Measurements from ENCODE around the gene CEP112.

The CEP112 gene

DNA sequence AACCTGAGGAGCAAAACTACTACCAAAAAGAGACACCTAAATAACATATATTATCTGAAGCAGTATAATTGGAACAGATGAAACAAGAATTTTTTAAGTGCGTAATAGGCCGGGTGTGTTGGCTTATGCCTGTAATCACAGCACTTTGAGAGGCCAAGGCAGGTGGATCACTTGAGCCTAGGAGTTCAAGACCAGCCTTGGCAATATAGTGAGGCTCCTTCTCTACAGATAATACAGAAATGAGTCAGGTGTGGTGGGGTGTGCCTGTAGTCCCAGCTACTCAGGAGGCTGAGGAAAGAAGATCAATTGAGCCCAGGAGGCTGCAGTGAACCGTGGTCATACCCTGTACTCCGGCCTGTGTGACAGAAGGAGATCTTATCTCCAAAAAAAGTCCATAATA is 336.3 kb downstream of the CEP112 start:
- TF ChIP-seq CTCF (conservative IDR thresholded peaks at IDR 0.05; ENCODE audit: low read depth, low read length), result no peak
- DNase-seq (ENCODE audit: low read depth), result no peak

DNA sequence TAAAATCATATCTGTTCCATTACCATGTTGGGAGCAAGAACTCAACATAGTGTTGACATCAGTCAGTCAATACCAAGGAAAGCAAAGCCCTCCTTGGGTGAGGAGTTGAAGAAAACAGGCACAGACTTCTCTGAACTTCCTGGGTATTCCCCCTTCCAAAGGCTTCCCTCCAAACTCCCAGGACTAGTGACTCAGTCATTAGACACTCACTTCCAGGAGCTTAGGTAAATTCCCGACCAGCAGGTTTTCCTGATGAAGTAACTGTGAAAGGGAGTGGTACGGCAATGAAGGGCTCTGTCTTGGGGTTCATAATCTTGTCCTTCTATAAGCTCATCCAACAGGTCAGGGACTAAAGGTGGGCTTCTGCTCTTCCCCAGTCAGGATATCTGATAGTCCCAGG is 336.7 kb downstream of the CEP112 start:
- peak; percentile 21 for DNase-seq (ENCODE audit: low read depth)
- H3K4me3 ChIP-seq (ENCODE audit: low read depth, low read length), result no peak overlapping the region

More for the DNA sequence above, 336.3 kb downstream of the CEP112 start:
- H3K4me3 ChIP-seq (ENCODE audit: low read depth, low read length), result no peak overlapping the region

GRCh38 chr17:65853816-65854215 is 338.1 kb downstream of the CEP112 start:
- no peak for TF ChIP-seq CTCF (conservative IDR thresholded peaks at IDR 0.05; ENCODE audit: low read depth, low read length)
- DNase-seq (ENCODE audit: low read depth), result no peak
- H3K4me3 ChIP-seq (ENCODE audit: low read depth, low read length), result no peak overlapping the region

More for the DNA sequence above, 336.7 kb downstream of the CEP112 start:
- no peak for TF ChIP-seq CTCF (conservative IDR thresholded peaks at IDR 0.05; ENCODE audit: low read depth, low read length)

GRCh38 chr17:65852911-65853310 is 339.0 kb downstream of the CEP112 start:
- H3K4me3 ChIP-seq (ENCODE audit: low read depth, low read length), result no peak overlapping the region
- DNase-seq (ENCODE audit: low read depth), result no peak
- no peak for TF ChIP-seq CTCF (conservative IDR thresholded peaks at IDR 0.05; ENCODE audit: low read depth, low read length)

DNA sequence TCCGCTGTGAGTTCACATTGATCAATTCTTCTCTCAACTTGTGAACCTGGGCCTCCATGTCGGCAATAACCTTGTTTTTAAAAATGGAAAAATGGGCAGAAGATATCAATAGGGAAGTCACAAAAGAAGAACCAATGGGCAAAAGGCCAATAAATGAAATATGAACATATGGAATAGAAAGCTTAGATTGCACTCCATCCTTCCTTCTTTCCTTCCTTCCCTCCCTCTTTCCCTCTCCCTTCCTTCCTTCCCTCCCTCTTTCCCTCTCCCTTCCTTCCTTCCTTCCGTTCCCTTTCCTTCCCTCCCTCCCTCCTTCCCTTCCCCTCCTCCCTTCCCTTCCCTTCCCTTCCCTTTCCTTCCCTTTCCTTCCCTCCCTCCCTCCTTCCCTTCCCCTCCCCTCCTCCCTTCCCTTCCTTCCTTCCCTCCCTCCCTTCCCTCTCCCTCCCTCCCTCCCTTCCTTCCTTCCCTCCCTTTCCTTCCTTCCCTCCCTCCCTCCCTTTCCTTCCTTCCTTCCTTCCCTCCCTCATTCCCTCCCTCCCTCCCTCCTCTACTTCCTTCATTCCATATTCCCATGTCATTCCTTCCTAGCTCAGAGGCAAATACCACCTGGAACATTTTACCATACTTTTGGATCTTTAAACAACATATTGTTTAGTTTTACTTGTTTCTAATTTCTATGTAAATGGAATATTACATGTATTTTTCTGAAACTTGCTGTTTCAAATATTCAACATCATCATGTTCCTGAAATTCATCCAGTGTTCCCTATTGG is 339.8 kb downstream of the CEP112 start:
- H3K4me3 ChIP-seq (ENCODE audit: low read depth, low read length), result no peak overlapping the region
- TF ChIP-seq CTCF (conservative IDR thresholded peaks at IDR 0.05; ENCODE audit: low read depth, low read length), result no peak
- no peak for DNase-seq (ENCODE audit: low read depth)

GRCh38 chr17:65850486-65850885 is 341.4 kb downstream of the CEP112 start:
- peak; percentile 16 for DNase-seq (ENCODE audit: low read depth)
- TF ChIP-seq CTCF (conservative IDR thresholded peaks at IDR 0.05; ENCODE audit: low read depth, low read length), result no peak
- H3K4me3 ChIP-seq (ENCODE audit: low read depth, low read length), result no peak overlapping the region

- no peak for TF ChIP-seq CTCF (conservative IDR thresholded peaks at IDR 0.05; ENCODE audit: low read depth, low read length)
- no peak overlapping the region for H3K4me3 ChIP-seq (ENCODE audit: low read depth, low read length)
- DNase-seq (ENCODE audit: low read depth), result no peak
These were observed 343.2 kb downstream of the CEP112 start for GRCh38 chr17:65848751-65849150.
